HL-60 (cell line): ENCODE results near the gene SCN5A.

Experiments
- DNase-seq, 2 experiments: peaks; one replicate each; pipeline ENCODE4 v3.0.0-alpha.2; 2010 to 2020; ENCODE audit warnings: low read depth in 1 of 2, low spot score in 1 of 2
- H3K27ac ChIP-seq: fragments of 250-450 bp; sonication (Bioruptor Pico); replicated peaks from 2 replicates; pipeline ENCODE4 v1.5.1; 2020; ENCODE audit warnings: mild to moderate bottlenecking, moderate library complexity
- H3K27me3 ChIP-seq: fragments of 250-450 bp; sonication (Bioruptor Pico); 2 replicates; pipeline ENCODE4 v1.5.1; 2021; ENCODE audit warnings: mild to moderate bottlenecking, moderate library complexity; ENCODE audit not compliant: insufficient read depth, poor library complexity, severe bottlenecking
- H3K4me3 ChIP-seq: replicated peaks from 2 replicates; pipeline ENCODE4 v1.5.1; 2011; ENCODE audit warnings: mild to moderate bottlenecking, control low read depth, low read length; ENCODE audit not compliant: insufficient read depth
- CTCF ChIP-seq: IDR thresholded peaks from one replicate; pipeline ENCODE4 v1.5.1; 2011; ENCODE audit warnings: low read length, control low read depth, inconsistent platforms; ENCODE audit not compliant: insufficient read depth
- GABPA ChIP-seq: IDR thresholded peaks from 2 replicates; pipeline ENCODE4 v1.6.1; 2012; ENCODE audit warnings: low read depth
- POLR2AphosphoS5 ChIP-seq: IDR thresholded peaks from 2 replicates; pipeline ENCODE4 v1.6.1; 2012; ENCODE audit warnings: low read depth
- REST ChIP-seq: IDR thresholded peaks from 2 replicates; pipeline ENCODE4 v1.6.1; 2012; ENCODE audit warnings: low read depth; ENCODE audit not compliant: insufficient replicate concordance
- SPI1 ChIP-seq: IDR thresholded peaks from 2 replicates; pipeline ENCODE4 v1.6.1; 2012; ENCODE audit warnings: low read depth, mild to moderate bottlenecking, borderline replicate concordance

The SCN5A gene

GRCh38 chr3:38544926-38545325 is 104.6 kb downstream of the SCN5A start:
- TF ChIP-seq SPI1 (no peak), CTCF (no peak)
- DNase-seq, result no peak
- peaks cover 7% of the 10 kb centered on the region for H3K27me3 ChIP-seq
- H3K4me3 ChIP-seq, result no peak overlapping the region
- no peak overlapping the region for H3K27ac ChIP-seq

GRCh38 chr3:38543586-38543985 is 105.9 kb downstream of the SCN5A start:
- peaks cover 7% of the 10 kb centered on the region for H3K27me3 ChIP-seq
- H3K4me3 ChIP-seq, result no peak overlapping the region
- TF ChIP-seq POLR2AphosphoS5, result no peak
- TF ChIP-seq GABPA, result no peak
- no peak for TF ChIP-seq REST
- no peak for TF ChIP-seq CTCF
- TF ChIP-seq SPI1, result no peak
- no peak overlapping the region for H3K27ac ChIP-seq
- no peak for DNase-seq

GRCh38 chr3:38542401-38543298 is 106.8 kb downstream of the SCN5A start:
- Histone ChIP-seq H3K4me3 (no peak overlapping the region), H3K27ac (no peak overlapping the region), H3K27me3 (peaks cover 3% of the 10 kb centered on the region)
- no peak for DNase-seq
- TF ChIP-seq POLR2AphosphoS5 (no peak), CTCF (no peak), GABPA (no peak), REST (no peak)

- no peak for TF ChIP-seq SPI1
- TF ChIP-seq GABPA, result no peak
- no peak for TF ChIP-seq REST
- TF ChIP-seq CTCF, result no peak
- no peak for TF ChIP-seq POLR2AphosphoS5
These were observed 107.7 kb downstream of the SCN5A start for GRCh38 chr3:38541806-38542205.

More at GRCh38 chr3:38541806-38542205, 107.7 kb downstream of the SCN5A start:
- H3K27me3 ChIP-seq, result peaks cover 3% of the 10 kb centered on the region
- H3K4me3 ChIP-seq, result no peak overlapping the region
- DNase-seq, result no peak
- no peak overlapping the region for H3K27ac ChIP-seq
